Muscle layer of duodenum (tissue), 2 donors: ENCODE measurements around the gene UBE2D1.

Source experiments
- H3K27ac ChIP-seq: one replicate; pipeline ENCODE4 v1.7.0; 2013; ENCODE audit warnings: mild to moderate bottlenecking, low read length
- H3K27me3 ChIP-seq: one replicate; pipeline ENCODE4 v1.7.0; 2013; ENCODE audit warnings: low read depth, mild to moderate bottlenecking, control low read depth, low read length
- H3K36me3 ChIP-seq, 2 donors: one replicate each; pipeline ENCODE4 v1.7.0; 2013; ENCODE audit warnings: low read length in 2 of 2, control low read depth in 1 of 2, mild to moderate bottlenecking in 1 of 2; ENCODE audit not compliant: insufficient read depth in 2 of 2, control insufficient read depth in 1 of 2
- H3K4me1 ChIP-seq, 2 donors: one replicate each; pipeline ENCODE4 v1.7.0; 2013; ENCODE audit warnings: low read length in 2 of 2, mild to moderate bottlenecking in 2 of 2, control low read depth in 1 of 2, moderate library complexity in 1 of 2; ENCODE audit not compliant: insufficient read depth in 2 of 2, control insufficient read depth in 1 of 2
- H3K4me3 ChIP-seq, 2 donors: one replicate each; pipeline ENCODE4 v1.7.0; 2013; ENCODE audit warnings: low read length in 2 of 2, low read depth in 1 of 2, mild to moderate bottlenecking in 1 of 2
- H3K9me3 ChIP-seq, 2 donors: one replicate each; pipeline ENCODE4 v1.7.0; 2013; ENCODE audit warnings: low read length in 2 of 2, control low read depth in 1 of 2, mild to moderate bottlenecking in 1 of 2; ENCODE audit not compliant: control insufficient read depth in 1 of 2
- donor health status: healthy.

The UBE2D1 gene

DNA sequence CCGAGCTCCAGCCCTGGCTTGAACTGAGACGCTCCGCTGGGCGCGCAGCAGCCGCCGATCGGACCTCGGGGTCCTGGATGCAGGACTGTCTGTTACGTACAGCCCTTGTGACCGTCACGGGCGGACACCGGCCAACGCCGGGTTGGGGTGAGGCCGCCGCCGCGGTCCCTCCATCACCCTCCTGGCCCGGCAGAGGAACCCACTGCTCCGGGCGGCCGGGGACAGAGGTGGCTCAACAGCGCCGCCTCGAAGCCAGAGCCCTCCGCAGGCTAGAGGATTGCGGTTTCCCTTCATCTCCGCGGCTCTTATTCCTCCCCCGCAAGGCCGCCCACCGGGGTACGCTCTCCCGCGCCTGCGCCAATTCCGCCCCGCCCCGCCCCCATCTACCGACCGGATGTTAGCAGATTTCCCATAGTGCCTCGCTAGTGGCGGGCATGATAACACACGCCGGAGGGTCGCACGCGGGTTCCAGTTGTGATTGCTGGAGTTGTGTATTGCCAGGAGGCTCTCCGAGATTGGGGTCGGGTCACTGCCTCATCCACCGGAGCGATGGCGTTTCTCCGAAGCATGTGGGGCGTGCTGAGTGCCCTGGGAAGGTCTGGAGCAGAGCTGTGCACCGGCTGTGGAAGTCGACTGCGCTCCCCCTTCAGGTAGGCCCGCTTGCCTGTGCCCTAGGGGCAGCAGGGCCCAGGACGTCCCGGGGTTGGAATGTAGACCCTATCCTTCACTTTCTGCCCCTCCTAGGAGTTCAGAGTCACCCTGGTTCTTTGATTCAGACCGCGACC, 50.4 kb downstream of the UBE2D1 start, which contains the start of gene TFAM:
TSS of gene TFAM (plus strand) at position 412 of the 785 bp plus-strand sequence. CDS start at position 550, 138 bp downstream.
- Histone ChIP-seq H3K27ac (peak within 1 kb of the TSS; percentile 90), H3K4me1 (peaks cover 0 to 10% of the 10 kb centered on the region in 2 donors), H3K9me3 (no peaks in the 10 kb centered on the region), H3K36me3 (peaks cover 20 to 23% of the 10 kb centered on the region in 2 donors), H3K4me3 (peak within 1 kb of the TSS; percentile 94 to 95), H3K27me3 (no peaks in the 10 kb centered on the region)

DNA sequence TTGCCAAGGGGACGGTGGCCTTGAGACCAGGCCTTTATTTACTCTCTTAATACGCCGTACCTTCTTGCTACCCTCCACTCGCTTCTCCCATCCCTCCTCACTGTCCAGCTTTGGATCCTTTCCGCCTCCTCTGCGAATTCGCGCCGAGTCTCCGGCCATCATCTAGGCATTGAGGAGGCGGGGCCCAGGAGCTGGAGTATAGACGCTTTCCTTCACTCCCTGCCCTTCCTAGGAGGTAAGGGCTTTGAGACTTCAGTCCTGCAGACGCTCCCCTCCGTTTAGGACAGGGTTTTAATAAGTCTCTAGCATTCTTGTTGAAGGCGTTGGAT, 50.9 kb downstream of the UBE2D1 start:
- Histone ChIP-seq H3K36me3 (peaks cover 22 to 23% of the 10 kb centered on the region in 2 donors), H3K9me3 (no peaks in the 10 kb centered on the region), H3K4me1 (peaks cover 0 to 10% of the 10 kb centered on the region in 2 donors)

DNA sequence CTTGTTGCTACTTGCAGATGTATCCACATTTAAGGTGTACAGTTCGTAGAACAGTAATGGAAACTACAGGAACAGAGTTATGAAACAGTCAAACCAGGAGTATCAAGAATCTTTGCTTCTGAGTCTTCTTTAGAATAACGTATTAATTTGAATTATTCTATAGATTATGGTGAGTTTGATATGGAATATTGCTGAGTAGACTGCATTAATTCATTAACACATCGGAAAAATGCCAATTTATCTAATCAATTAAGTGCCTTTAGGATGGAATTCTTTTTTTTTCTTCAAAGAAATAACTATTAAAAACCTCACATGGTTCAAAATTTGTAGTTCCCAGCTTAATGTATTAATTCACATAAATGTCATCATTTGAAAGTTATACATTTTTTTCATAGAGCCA, 54.2 kb downstream of the UBE2D1 start:
- peaks cover 0 to 10% of the 10 kb centered on the region in 2 donors for H3K4me1 ChIP-seq
- no peak overlapping the region for H3K27ac ChIP-seq
- H3K27me3 ChIP-seq, result no peaks in the 10 kb centered on the region
- peaks cover 33 to 40% of the 10 kb centered on the region in 2 donors for H3K36me3 ChIP-seq
- no peaks in the 10 kb centered on the region for H3K9me3 ChIP-seq
- H3K4me3 ChIP-seq, result no peak overlapping the region

More for the DNA sequence above, 50.9 kb downstream of the UBE2D1 start:
- Histone ChIP-seq H3K4me3 (peak overlapping the region; percentile 94 to 95), H3K27ac (peak overlapping the region; percentile 90), H3K27me3 (no peaks in the 10 kb centered on the region)

GRCh38 chr10:58393317-58393716, 58.5 kb downstream of the UBE2D1 start:
- H3K4me3 ChIP-seq, result no peak overlapping the region
- no peaks in the 10 kb centered on the region for H3K9me3 ChIP-seq
- no peaks in the 10 kb centered on the region for H3K27me3 ChIP-seq
- H3K4me1 ChIP-seq, result no peaks in the 10 kb centered on the region
- peaks cover 52 to 56% of the 10 kb centered on the region in 2 donors for H3K36me3 ChIP-seq
- no peak overlapping the region for H3K27ac ChIP-seq

DNA sequence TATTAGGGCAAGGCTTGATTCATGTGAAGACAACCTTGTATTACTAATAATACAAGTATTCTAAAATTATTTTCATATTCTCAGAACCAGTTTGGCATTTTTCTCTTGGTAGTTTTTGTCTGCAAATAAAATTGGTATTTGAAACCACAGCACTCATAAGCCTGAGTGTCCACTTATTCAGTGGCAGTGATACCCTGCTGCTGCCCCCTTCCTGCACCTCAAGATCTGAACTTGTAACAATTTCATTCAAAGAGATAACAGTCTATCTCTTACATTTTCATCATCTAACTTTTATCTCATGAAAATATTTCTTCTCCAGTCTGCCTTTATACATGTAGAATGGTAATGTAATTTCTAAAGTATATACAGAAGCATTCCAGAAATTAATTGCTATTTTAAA, 59.7 kb downstream of the UBE2D1 start:
- Histone ChIP-seq H3K4me3 (no peak overlapping the region), H3K27ac (no peak overlapping the region), H3K4me1 (no peaks in the 10 kb centered on the region), H3K36me3 (peaks cover 42 to 46% of the 10 kb centered on the region in 2 donors), H3K9me3 (no peaks in the 10 kb centered on the region), H3K27me3 (no peaks in the 10 kb centered on the region)

DNA sequence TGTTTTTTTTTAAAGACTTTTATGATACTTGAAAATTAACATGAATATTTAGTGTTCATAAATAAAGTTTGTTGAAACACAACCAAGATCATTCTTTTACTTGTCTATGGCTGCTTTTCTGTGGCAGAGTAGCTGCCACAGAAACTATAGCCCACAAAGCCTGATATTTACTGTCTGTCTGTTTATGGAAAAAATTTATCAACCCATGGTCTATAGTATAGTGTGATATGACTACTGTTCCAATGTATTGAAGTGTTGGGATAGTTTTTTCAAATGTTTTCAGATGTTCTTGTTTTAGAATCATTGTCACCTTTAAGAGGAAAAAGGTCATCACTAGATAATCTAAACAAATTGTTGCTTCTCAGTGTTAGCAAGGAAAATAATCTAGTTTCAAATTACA, 61.3 kb downstream of the UBE2D1 start:
- Histone ChIP-seq H3K27ac (no peak overlapping the region), H3K4me3 (no peak overlapping the region), H3K4me1 (no peaks in the 10 kb centered on the region), H3K9me3 (no peaks in the 10 kb centered on the region), H3K36me3 (peaks cover 32 to 41% of the 10 kb centered on the region in 2 donors), H3K27me3 (no peaks in the 10 kb centered on the region)

GRCh38 chr10:58397830-58398229, 63.0 kb downstream of the UBE2D1 start:
- Histone ChIP-seq H3K4me3 (no peak overlapping the region), H3K9me3 (no peaks in the 10 kb centered on the region), H3K27ac (no peak overlapping the region), H3K4me1 (no peaks in the 10 kb centered on the region), H3K36me3 (peaks cover 18 to 41% of the 10 kb centered on the region in 2 donors), H3K27me3 (no peaks in the 10 kb centered on the region)

GRCh38 chr10:58399410-58399809, 64.6 kb downstream of the UBE2D1 start:
- H3K4me1 ChIP-seq, result no peaks in the 10 kb centered on the region
- peaks cover 15 to 26% of the 10 kb centered on the region in 2 donors for H3K36me3 ChIP-seq
- H3K9me3 ChIP-seq, result no peaks in the 10 kb centered on the region
- H3K27ac ChIP-seq, result no peak overlapping the region
- H3K4me3 ChIP-seq, result no peak overlapping the region
- no peaks in the 10 kb centered on the region for H3K27me3 ChIP-seq

GRCh38 chr10:58400609-58401008, 65.8 kb downstream of the UBE2D1 start:
- no peak overlapping the region for H3K4me3 ChIP-seq
- peaks cover 6 to 16% of the 10 kb centered on the region in 2 donors for H3K36me3 ChIP-seq
- H3K4me1 ChIP-seq, result no peaks in the 10 kb centered on the region
- no peaks in the 10 kb centered on the region for H3K27me3 ChIP-seq
- H3K27ac ChIP-seq, result no peak overlapping the region
- no peaks in the 10 kb centered on the region for H3K9me3 ChIP-seq

DNA sequence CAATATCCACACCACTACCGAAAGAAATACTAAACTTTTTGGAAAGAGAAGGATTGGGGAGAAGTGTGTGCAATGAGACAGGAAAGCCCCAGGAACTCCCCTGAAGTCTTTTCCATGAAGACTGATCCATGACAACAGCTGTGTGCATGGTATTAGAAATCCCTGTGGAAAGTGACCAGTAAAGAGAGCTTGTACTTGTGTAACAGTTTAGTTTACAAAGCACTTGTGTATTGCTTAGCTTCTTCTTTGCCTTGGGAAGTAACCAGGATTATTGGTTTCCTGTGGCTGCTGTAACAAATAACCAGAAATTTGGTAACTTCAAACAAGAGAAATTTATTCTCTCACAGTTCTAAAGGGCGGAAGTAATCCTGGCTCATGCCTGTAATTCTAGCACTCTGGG, 69.2 kb downstream of the UBE2D1 start:
- Histone ChIP-seq H3K9me3 (no peaks in the 10 kb centered on the region), H3K4me1 (no peaks in the 10 kb centered on the region), H3K27me3 (no peaks in the 10 kb centered on the region), H3K27ac (no peak overlapping the region), H3K4me3 (no peak overlapping the region), H3K36me3 (no peaks in the 10 kb centered on the region)

DNA sequence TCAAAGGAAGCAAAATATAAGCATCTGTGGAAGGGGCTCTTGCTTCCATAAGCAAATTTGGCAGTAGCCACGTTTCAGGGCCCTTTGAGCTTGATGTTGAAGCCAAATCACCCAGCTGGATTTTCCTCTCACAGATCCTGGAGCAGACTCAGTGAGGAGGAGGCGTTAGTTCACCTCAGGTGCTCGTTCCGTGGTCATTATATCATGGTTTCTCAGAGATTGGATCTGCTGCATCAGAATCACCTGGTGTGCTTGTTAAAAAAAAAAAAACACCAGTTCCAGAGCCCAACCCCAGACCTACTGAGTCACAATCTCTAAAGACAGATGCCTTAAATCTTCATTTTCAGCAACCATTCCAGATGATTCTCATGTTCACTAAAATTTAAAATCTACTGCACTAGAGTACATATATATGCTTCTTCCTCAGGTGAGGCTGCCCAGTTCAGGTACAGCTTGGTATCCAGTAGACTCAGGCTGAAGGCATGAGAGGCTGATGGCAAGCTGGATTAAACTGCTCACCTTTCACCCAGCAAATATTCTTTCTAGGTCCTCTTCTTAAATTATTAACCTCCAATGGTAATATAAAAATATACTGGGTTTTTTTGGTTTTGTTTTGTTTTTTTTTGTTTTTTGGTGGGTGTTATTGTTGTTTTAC, 75.3 kb downstream of the UBE2D1 start:
- Histone ChIP-seq H3K4me3 (no peak overlapping the region), H3K9me3 (no peaks in the 10 kb centered on the region), H3K4me1 (no peaks in the 10 kb centered on the region), H3K36me3 (no peaks in the 10 kb centered on the region), H3K27ac (no peak overlapping the region), H3K27me3 (no peaks in the 10 kb centered on the region)
